HG02763 (cell line): ENCODE data around the gene CACNA1C.

Experiments
- ATAC-seq: cut with Tn5 transposase; IDR thresholded peaks from one replicate; pipeline ENCODE4 v1.9.1; 2021; ENCODE audit warnings: mild to moderate bottlenecking, moderate library complexity; ENCODE audit not compliant: unreplicated experiment

CACNA1C gene

GRCh38 chr12:2034633-2035430 is 18.0 kb upstream of the CACNA1C start:
- no peak for ATAC-seq

GRCh38 chr12:2035431-2036055 is 17.2 kb upstream of the CACNA1C start:
- ATAC-seq: no peak

GRCh38 chr12:2039034-2039433 is 13.8 kb upstream of the CACNA1C start:
- ATAC-seq: no peak

- ATAC-seq: no peak
These were observed 9.7 kb upstream of the CACNA1C start for GRCh38 chr12:2043054-2043453.

- ATAC-seq: no peak
These were observed 8.6 kb upstream of the CACNA1C start for GRCh38 chr12:2044165-2044564.

GRCh38 chr12:2046957-2047356 is 5.8 kb upstream of the CACNA1C start:
- ATAC-seq: no peak

- ATAC-seq: no peak
These were observed 5.0 kb upstream of the CACNA1C start for GRCh38 chr12:2047752-2048151.

GRCh38 chr12:2049604-2050540 is 2.9 kb upstream of the CACNA1C start:
- no peak for ATAC-seq

- no peak for ATAC-seq
These were observed 826 bp upstream of the CACNA1C start for GRCh38 chr12:2051700-2052621.

- ATAC-seq: no peak
These were observed 904 bp downstream of the CACNA1C start for GRCh38 chr12:2053691-2054090.

- ATAC-seq: no peak
These were observed 1.6 kb downstream of the CACNA1C start for GRCh38 chr12:2054091-2055018.

GRCh38 chr12:2057041-2057794 is 4.4 kb downstream of the CACNA1C start:
- ATAC-seq: no peak

GRCh38 chr12:2057795-2058408 is 5.1 kb downstream of the CACNA1C start:
- no peak for ATAC-seq

- no peak for ATAC-seq
These were observed 6.0 kb downstream of the CACNA1C start for GRCh38 chr12:2058837-2059236.

GRCh38 chr12:2061402-2061801 is 8.6 kb downstream of the CACNA1C start:
- no peak for ATAC-seq

GRCh38 chr12:2064071-2064507 is 11.3 kb downstream of the CACNA1C start:
- ATAC-seq: no peak

- no peak for ATAC-seq
These were observed 15.9 kb downstream of the CACNA1C start for GRCh38 chr12:2068653-2069052.

- ATAC-seq: no peak
These were observed 17.8 kb downstream of the CACNA1C start for GRCh38 chr12:2070440-2071045.
